GM18868 (cell line): ENCODE results near the gene SYCP3.

Experiments used
- ATAC-seq: cut with Tn5 transposase; IDR thresholded peaks from one replicate; pipeline ENCODE4 v1.9.1; 2021; ENCODE audit warnings: mild to moderate bottlenecking, moderate library complexity; ENCODE audit not compliant: unreplicated experiment

SYCP3 gene

DNA sequence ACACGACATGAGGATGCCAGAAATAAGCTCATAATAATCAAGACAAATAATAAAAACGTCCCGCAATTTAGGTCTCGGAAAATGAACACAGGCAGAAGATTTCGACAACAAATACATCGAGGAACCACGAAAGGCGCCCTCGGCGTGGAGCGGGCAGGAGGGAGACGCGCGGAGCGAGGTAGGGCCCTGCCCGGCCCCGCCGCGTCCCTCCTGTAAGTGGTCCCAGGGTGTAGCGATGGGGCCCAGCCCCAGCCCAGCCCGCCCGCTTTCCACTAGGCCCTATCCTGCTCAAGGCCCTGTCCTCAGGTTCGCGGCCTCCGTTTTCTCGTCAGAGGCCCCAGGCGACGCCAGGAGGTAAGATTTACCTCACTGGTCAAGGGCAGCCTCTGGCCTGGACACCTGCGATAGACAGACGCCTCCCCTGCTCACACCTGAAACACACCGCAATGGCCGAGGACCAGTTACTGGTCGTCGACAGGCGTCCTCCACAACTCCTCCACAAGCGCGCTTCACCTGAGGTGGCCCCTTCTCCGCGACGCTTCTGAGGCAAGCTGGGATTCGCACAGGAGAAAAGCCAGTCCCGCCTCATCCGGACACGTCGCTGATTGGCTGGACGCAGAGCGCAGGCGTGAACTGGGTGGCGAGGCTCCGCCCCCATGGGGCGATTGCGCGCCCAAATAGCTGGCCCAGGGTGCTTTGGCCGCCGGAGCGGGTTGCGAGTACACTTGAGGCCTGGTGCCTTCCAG lies at the start of gene SYCP3:
Gene SYCP3, minus strand, starts transcription at position 543 of the 746 bp plus-strand sequence. CDS start 1,527 bp downstream, outside the sequence.
- ATAC-seq, result no peak

DNA sequence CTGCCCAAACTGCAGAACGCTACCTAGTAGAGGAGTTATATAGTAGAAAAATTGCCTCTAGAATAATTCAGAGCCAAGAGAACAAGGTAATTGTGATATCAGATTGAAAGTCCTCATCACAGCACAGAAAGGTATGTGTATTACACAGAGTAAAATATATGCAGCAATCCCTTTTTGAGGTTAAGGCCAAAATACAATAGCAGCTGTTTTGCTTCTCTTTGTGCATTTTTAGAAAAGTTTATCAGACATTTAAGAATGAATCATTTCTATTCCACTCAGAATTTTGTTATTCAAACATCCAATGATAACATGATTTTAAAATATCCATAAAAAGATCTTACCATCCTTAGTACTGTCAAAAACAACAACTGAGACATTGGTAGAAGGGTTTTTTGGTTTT lies 46.4 kb upstream of the SYCP3 start:
- ATAC-seq, result no peak

DNA sequence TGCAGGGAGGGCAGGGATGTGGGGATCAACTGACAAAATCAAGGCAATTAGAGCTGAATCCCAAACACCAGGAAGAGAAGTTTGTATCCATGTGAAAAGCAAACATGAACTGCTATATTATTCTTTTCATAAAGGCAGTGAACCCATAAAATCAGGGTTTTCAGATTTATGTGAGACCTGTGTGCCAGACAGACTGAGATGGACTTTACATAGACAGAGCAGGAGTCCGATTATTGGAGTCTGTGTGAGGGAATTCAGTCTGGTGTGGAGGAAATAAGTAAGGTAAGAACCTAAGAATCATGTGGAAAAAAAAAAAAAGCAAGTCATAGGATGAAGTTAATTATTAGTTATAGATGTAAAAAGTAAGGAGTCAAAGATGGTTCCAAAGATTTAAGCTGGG lies 45.1 kb upstream of the SYCP3 start:
- ATAC-seq, result no peak

DNA sequence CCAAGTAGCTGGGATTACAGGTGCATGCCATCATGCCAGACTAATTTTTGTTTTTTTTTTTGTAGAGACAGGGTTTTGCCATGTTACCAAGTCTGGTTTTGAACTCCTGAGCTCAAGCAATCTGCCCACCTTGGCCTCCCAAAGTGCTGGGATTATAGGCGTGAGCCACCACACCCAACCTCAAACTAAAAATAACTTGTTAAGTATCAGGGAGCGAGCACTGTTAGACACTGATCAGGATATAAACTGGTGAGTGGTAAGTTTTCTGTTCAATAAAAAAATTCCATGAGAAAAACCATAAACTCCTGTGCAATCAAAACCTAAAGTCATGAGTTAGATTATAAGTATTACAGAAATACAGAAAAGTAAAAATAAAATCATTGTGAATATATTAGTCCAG lies 44.6 kb upstream of the SYCP3 start:
- no peak for ATAC-seq

DNA sequence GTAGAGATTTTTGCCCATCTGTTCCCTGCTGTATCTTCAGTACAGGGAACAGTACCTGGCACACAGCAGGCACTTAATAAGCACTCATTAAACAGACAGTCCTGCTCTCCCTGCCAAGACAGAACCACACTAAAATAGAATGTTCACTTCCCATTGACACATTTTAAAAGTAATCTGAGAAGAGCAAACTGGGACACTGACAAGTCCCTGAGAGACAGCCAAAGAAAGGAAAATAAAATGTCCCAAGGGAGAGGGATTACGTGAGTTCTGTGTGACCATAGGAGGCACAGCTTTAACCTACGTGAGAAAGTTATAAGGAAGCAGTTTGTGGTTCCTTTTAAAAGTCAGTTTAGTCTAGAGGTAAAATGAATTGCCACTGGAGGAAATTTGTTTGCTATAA lies 43.9 kb upstream of the SYCP3 start:
- ATAC-seq, result no peak

DNA sequence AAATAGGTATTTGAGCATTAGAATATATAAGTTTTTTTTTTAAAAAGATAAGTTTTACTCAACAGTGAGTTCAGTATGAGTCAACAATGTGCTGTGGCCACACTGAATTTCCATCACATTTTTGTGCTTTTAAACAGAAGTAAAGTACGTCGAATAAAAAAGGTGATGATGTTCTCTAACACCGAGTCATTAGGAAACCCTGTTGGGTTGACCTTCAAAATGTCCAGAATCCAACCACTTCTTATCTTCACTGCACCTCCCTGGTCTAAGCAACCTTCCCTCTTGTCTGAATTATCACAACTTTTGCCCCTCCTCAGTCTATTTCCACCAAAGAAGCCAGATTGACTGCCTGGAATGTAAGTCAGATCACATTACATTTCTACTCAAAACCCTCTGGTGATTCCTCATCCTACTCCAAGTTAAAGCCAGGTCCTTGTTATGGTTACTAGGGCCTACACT lies 43.0 kb upstream of the SYCP3 start:
- ATAC-seq, result no peak

DNA sequence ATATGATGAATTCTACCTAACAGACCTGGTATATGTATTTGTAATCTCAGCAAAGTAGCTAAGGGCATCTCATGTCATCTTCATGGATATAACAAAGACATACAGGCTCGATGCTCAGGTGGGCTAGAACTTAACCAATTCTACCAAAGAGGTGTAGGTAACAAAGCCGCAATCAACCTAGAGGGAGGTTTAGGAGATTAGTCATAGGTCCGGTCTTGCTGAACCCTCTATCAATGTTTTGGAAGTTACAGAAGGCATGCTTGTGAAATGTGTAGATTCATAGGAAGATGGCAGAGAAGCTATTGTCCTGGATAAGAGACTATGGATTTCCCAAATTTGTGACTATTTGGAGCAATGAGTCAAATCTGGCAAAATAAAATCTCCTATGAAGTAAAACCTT lies 42.6 kb upstream of the SYCP3 start:
- no peak for ATAC-seq

DNA sequence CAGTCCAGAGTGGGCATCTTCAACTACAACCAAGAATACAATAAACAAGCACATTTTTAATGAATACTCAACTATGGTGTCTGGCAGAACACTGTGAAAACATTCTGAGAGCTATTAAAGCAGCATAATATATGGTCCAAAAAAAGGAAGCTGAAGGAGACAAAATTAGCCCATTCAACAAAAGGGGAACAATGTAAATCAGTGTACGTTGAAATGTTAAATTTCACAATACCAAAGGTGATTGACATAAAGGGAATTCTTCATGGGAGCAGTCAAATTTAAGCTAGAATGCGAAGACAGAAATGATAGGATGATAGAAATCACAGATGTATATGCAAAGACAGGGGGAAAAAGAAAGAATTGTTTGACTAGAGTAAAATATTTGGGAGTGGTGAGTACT lies 41.3 kb upstream of the SYCP3 start:
- ATAC-seq, result no peak

DNA sequence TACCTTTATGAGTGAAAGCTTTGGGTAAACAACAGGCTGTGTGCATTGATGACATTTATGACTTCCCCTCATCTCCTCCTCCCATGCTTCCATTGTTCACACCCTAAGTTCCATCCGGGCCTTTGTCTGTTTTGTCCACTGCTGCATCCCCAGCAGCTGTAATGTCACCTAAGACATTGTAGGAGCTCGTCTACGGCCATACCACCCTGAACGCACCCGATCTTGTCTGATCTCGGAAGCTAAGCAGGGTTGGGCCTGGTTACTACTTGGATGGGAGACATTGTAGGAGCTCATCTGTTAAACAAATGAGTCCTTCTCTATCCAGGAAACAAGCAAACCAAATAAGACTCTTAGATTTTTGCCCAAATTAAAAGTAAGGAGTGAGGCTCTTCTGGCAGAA lies 40.4 kb upstream of the SYCP3 start:
- ATAC-seq, result no peak

DNA sequence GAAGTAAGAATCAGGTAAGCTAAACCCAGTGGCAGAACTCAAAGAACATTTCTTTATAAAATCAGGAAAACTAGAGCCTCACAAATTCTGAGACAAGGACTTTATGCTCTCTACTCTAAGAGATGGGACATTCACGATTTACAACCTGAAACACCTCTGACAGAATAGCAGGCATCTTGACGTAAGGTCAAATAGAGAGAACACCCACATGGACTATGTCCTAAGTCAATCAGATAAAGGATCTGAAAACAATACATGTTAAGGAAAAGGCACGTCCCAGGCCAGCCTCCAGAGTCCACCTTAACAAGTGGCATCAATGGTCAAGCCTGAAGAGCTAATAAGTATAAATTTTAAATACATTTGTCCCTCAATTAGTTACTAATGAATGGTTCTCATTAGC lies 39.9 kb upstream of the SYCP3 start:
- ATAC-seq, result no peak

DNA sequence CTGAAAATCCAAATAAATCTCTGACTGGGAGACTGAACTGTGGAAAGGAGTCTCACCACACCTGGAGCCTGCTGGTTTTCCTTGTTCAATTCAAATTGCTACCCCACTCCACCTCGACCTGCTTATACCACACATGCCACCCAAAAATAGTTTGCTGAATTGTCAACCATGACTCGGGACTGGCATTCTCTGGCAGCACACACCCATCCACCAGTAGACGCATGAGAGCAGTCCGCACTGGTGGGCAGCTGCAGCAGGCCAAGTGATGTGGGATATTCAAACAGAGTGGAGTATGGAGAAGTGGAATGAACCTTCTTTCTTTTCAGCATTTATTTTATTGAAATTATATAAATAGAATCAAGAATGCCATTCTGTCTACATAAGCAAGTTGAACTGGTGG lies 38.7 kb upstream of the SYCP3 start:
- no peak for ATAC-seq

DNA sequence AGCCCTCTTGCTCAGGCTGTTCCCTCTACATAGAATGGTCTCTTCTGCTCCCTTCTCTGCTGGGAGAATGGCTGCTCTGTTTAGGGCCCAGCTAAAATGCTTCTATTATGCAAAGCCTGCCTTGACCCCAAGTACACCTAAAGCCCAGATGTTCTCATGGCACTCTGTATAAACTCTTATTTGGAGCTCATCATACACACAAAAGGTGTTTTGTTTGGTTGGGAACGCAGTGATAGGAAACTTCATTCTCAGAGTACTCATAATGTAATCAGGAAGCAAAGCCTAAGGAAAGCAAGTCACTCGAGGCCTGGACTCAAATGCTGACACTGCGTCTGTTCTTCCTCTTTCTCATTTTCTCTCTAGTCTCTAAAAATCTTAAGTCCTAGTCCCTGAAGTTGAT lies 38.2 kb upstream of the SYCP3 start:
- no peak for ATAC-seq

DNA sequence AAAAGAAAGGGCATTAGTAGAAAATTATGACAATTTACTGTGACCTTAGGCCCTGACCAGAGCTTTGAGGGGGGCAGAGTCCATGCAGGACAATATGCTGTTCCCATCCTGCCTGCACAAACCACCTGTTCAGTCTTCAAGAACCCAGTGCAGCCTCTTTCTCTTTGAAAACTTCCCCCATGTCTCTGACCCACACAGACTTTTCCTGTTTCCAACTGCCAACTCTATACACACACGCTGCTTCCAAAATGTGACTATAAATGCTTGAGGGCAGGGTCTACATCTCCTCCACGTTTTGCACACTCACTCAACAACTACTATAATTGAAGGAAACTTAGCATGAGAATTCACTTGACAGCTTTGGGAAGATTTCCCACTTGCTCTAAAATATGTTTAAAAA lies 36.6 kb upstream of the SYCP3 start:
- no peak for ATAC-seq

DNA sequence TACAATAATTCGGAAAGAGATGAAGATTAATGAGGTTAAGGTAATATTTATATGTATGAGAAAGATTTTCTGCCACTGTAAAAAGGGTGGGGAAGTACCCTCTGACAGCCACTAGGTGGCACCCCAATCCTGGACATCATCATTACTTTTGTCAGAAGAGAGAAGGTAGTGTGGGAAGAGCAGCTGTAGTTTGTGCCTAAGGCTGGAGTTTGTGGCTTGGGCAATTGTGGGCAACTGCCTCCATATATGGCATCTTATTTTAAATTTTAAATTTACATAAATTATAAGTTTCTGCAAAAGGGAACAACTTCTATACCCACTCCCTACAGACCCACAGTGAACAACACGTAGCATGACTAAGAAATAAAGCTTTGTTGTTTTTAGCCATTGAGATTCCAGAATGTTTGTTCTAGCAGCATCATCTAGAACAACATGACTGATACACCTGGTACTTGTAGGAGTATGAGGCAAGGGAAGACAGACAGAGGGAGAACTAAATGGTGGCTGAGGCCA lies 34.4 kb upstream of the SYCP3 start:
- ATAC-seq, result peak; percentile 77

DNA sequence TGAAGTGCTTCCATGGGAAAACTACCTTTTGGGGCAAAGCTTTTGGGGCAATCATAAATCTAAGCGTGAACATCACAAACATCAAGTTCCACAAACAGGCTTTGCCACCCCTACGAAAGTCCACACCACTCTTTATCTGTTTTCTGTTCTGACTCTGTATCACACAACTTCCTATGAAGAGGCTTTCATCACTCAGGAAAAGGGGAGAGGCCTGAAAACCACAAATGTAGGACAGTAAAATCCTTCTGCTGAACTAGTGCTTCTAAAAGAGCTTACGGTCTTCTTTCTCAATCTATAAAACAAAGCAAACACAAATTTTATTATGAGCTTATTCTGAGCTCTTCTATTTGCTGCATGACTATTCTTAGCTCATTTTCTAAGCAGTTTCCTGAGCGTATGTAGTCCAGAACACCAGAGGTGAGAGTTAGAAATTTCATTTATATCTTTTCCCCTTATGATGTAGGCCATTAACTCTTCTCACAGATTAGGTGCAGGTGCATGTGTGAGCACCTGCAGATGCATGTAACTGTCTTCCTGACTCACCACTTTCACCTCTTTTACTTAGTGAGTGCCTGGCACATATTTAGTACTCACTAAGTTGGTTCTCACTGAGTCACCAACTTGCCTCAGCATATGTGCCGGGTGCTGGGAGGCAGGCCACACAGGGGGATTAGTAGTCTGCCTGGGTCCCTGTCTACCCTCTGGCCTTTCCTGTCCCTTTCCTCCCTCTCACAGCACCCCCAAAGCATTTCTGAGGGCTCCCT lies 32.9 kb upstream of the SYCP3 start:
- ATAC-seq, result no peak

DNA sequence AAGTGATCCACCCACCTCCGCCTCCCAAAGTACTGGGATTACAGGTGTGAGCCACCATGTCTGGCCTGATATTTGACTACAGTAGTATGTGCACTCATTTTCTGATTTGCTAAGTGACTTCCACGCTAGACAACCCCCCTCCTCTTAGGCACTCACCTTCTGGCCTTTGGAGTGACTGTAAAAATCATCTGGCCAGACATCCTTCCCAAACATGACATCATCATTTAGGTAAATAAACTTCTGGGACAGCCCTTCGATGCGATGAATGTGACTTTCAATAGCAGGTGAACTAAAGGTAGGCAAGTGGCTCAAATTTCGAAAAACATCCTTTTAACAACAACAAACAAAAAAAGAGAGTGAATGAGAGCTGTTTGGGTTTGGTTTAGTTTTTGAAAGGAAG lies 30.6 kb upstream of the SYCP3 start:
- ATAC-seq, result no peak

DNA sequence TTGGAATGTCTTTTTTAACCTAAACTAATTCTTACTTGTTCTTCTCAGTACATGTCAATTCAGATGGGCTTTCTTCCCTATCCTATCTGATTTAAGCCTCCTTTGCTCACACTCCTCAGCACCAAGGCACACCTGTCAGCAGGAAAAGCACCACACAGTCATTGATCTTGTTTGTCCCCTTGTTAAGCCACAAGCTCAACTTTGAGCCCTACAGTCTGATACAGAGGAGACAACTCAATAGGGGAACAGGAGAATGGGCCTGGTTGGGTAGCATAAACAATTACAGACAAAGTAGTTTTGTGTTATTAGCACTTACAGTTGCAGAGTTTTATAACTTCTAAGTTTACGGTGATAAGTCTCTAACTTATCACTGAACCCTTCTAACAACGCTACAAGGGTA lies 29.5 kb upstream of the SYCP3 start:
- ATAC-seq, result no peak

DNA sequence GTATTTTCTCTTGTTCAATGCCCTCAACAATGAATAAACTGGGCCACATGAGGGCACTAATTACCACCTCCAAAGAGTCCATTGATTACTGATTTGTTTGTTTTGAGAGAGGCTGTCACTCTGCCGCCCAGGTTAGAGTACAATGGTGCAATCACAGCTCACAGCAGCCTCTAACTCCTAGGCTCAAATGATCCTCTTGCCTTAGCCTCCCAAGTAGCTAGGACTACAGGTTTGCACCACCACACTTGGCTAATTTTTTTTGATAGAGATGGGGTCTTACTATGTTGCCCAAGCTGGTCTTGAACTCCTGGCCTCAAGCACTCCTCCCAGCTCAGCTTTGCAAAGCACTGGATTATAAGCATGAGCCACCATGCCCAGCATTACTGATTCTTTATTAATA lies 28.3 kb upstream of the SYCP3 start:
- no peak for ATAC-seq

DNA sequence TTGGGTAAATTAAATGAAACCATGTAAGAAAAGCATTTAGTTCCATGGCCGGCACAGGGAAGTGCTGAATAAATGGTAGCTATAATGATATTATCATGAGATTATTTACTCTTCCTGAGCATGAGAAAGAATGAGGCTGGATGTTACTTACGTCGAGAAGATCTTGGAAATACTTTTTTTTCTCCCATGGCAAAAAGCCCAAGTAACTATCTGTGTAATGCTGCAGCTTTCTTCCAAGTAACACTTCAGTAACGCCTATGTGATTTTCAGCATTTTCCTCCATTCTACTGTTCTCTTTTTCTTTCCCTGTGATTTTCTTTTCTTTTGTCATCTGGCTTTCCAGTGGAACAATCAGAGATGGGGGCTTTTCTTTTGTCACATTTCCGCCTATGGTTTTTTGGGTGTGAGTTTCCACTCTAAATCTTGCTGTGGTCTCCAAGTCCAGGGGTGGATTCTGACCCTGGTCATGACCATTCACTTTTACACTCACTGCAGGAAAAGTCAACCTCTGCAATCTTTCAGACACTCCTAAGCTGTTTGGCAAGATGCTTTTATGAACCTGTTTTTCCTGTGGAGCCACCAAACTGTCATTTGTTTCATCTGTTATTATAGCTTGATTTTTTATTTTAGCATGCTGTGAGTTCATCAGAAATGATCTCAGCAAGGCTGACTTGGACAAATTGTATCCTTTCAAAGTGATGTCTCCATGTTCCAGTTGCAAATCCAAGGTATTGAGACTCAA lies 25.0 kb upstream of the SYCP3 start:
- no peak for ATAC-seq

DNA sequence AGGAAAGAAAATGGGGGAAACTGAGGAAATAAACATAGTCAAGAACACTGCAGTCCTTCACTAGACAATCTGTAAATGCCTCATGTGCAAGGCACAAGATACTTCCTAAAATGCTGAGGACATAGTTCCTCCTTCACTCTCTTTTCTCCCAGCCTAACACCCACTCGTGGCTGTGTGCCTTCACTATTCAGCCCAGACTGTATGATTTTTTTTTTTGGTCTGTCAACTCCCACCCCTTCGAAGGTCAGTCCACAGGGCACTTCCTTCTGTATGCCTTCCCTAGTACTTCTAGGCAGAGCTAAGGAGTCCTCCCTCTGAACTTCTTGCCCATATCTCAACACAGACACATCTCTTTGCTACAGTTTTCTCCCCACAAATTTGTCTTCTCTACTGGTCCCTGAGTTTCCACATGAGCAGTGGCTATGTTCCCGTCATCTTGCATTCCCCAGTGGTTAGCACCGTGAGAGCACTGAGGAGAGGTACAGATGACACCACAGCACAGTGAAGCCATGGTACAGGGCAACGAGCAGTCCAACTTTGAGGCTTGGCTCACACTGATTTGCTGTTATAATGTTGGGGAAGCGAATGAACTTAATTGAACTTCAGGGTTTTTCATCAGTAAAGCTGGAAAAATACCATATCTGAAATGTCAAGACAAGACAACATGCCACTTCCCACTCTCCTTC lies 24.1 kb upstream of the SYCP3 start:
- ATAC-seq, result no peak

DNA sequence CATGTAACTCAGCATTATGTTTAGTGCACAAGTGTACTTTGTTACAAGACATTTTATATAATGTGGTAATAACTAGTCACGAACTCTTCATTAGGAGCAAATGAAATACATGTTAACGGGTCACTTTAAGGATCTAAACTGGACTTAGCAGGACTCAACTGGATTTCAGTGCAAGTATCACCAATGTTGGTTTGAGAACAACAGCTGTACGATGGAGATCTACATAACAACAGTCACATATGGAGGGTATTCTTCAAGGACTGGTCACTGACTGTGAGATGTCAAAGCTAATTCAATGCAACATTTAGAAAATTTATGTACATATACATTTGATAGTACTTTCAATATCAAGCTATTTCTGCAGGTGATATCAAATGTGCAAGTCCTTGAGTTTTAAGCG lies 22.5 kb upstream of the SYCP3 start:
- ATAC-seq, result no peak
